SKM-1 (cell line): ENCODE results near the gene RSU1.

Experiments
- DNase-seq: peaks from one replicate; lab custom pipeline; 2025; ENCODE audit not compliant: unreplicated experiment; lab: John Stamatoyannopoulos, UW

RSU1 gene

DNA sequence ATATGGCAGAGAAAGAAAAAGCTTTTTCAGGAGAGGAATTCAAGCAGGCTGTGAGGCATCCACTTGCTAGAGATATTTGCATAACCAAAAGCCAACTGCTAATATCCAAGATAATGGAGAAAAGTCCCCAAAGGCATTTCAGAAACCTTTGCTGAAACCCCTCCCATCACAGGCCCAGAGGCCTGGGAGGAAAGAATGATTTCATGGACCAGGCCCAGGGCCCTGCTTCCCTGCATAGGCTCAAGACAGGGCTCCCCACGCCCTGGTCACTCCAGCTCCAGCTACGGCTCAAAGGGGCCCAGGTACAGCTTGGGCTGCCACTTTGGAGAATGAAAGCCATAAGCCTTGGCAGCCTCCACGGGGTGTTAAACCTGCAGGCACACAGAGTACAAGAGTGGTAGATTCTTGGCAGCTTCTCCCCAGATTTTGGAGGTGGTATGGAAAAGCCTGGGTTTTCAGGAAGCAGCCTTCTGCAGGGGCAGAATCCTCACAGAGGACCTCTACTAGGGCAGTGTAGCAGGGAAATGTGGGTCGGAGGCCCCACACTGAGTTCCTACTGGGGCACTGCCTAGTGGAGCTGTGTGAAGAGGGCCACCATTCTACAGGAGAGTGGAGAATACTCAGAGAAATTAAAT lies 5.6 kb upstream of the RSU1 start:
- no peak for DNase-seq

GRCh38 chr10:16822027-16822426 lies 4.8 kb upstream of the RSU1 start:
- no peak for DNase-seq

DNA sequence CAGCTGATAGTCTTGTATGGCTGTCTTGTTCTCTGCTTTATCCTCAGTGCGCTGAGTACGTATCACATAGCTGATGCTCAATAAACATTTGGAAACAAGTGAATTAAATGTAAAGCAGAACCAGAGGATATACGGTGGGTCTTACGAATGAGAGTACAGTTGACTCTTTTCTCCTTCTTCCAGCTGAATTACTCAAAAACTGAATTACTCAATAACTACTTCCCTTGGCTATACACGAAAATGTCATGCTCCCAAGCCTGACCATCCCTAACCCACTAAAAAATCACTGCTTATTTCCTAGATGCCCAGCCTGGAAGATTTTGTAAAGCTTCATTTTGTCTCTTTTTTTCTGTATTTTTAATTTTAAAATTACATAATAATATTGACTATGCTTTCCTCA lies 3.2 kb upstream of the RSU1 start:
- DNase-seq = no peak

DNA sequence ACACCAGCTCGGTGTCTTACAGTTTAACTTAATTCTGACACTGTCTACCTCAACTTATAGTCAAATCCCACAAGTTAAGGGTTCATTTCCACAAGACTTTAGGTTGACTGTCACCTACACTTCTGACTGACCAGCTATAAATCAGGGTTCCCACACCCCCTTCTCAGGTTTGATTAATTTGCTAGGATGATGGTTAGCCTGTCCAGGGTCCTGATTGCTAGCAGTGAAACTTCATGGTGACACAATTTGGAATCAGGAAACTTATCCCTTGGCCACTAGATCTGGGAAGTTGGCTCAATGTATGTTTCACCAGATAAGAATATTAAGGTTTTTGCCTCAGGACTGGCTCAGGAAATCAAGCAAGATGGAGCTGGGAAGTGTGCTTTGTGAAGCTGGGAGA lies 2.8 kb upstream of the RSU1 start:
- DNase-seq = no peak

- no peak for DNase-seq
These were observed 2.2 kb upstream of the RSU1 start for GRCh38 chr10:16819436-16819835.

- no peak for DNase-seq
These were observed 1.8 kb upstream of the RSU1 start for GRCh38 chr10:16819026-16819425.

DNA sequence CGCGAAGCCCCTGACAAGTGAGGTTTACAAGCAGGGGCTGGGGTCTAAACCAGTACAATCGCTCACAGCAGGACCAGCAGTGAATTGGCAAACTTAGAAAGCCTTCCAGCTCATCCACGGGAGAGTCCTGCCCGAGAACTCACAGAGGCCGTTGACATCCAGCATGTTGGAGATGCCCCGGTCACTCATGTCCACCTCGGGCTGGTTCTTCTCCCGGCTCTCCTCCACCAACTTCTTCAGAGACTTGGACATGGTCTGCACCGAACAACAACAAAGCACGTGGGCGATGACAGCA lies 447 bp downstream of the RSU1 start:
- DNase-seq = no peak

DNA sequence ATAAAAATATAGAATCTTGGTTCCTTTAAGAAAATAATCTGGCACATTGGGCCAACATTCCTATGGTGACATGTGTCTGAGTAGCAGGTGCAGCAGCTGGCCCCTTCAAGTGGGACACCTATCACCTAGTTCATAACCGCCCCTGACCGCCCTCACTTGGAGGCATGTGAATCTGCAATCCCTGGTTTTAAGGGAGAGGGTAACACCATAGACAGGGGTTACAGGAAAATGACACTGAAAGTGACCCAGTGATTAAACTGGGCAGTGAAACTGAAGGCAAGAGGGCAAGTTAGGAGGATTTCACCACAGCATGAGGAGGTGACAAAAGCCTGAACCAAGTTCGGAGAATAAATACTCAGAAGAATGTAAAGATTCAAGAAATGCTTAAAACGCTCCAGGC lies 1.1 kb downstream of the RSU1 start:
- DNase-seq = no peak

GRCh38 chr10:16814012-16814411 lies 3.2 kb downstream of the RSU1 start:
- no peak for DNase-seq

DNA sequence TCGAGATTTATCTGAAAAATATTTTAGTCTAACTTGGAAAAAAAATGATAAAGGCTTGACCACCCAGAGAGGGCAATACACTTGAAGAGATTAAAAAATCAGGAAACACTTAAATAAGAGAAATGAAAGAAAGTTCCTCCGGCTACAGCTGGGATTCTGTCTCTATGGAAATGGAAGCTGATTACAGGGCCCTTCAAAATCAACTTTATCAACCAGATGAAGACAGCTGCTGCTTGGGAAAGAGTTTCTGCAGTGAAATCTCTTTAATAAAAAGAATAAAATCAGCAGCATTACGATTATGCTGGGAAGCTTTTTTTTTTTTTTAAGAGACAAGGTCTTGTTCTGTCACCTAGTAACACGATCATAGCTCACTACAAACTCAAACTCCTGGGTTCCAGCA lies 4.5 kb downstream of the RSU1 start:
- no peak for DNase-seq

DNA sequence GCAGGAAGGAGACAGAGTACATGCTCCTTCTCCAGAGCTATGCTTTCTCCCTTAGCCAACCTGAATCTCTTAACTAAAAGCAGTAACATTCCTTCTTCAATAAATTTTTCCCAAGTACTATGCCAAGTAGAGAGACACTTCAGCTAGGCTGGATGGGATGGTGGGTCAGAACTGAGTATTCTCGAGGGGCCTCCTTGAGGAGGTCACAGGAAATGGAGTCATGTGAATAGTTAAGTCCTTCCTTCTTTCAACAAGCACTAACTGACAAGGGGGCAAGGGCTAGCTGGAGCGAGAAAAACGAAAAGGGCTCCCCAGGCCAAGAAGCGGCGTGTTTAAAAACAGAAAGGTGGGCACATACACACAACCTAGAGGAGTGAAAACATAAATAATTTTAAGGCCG lies 5.5 kb downstream of the RSU1 start:
- DNase-seq = no peak

DNA sequence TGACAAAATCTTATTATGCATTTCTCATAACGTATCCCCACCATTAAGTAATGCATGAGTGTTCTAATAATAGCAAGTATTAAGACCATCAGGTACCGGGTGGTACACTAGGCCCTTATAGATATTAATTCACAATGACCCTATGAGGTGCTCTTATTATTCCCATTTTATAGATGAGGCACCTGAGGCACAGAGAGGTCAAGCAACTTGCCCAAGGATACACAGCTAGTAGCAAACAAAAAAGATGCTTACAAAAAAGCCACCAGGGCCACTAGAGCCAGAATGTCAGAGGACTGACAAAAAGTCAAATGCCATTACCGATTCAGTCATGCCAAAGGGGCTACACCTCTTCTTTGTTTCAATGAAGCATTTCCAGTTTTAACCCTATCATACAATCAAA lies 5.9 kb downstream of the RSU1 start:
- no peak for DNase-seq

GRCh38 chr10:16809074-16809718 lies 8.0 kb downstream of the RSU1 start:
- peak; percentile 11 for DNase-seq

- DNase-seq = no peak
These were observed 13.1 kb downstream of the RSU1 start for GRCh38 chr10:16804123-16804522.

DNA sequence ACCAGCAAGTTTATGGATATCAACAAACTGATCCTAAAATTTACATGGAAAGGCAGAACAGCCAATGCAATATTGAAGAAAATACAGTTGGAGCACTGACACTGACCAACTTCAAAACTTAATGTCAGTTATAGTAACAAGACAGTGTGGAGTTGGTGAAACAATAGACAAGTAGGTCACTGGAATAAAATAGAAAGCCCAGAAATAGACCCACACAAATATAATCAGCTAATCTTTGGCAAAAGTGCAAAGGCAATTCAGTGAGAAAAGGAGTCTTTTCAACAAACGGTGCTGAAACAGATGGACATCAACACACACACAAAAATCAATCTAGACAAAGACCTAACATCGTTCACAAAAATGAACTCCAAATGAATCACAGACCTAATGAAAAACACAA lies 13.8 kb downstream of the RSU1 start:
- no peak for DNase-seq

- no peak for DNase-seq
These were observed 17.6 kb downstream of the RSU1 start for GRCh38 chr10:16799621-16800020.

DNA sequence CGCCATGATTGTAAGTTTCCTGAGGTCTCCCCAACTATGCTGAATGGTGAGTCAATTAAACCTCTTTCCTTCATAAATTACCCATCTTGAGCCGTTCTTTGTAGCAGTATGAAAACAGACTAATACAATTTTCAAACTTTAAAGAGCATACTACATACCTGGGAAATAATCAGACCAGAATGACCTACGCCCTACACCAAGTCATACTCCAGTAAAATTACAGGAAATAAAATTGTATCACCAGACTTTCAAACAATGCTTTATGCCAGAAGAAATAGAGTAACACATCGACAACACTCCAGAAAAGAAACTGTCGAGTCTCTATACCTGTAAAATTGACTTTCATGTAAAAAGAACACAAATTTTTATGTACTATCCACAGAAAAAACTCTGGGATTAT lies 18.7 kb downstream of the RSU1 start:
- no peak for DNase-seq

- DNase-seq = no peak
These were observed 21.7 kb downstream of the RSU1 start for GRCh38 chr10:16795410-16796073.

GRCh38 chr10:16794005-16794404 lies 23.2 kb downstream of the RSU1 start:
- DNase-seq = no peak

DNA sequence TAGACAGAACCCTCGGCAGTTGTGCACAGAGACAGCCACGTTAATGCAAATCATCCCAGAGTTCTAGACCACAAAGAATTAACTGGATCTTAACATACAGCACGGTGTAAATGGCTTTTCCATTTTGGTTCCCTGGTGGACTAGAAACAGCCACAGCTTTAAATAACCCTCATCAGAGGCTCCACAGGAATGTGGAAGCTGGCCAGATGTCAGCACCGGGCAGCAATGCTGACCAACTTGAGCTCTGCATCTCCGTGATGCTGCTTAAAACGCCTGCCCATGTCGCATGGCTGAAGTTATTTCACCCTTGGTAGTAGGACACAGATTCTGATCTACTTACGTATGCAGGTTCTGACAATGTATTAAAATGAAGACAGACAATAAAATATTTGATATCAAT lies 24.5 kb downstream of the RSU1 start:
- DNase-seq = no peak

DNA sequence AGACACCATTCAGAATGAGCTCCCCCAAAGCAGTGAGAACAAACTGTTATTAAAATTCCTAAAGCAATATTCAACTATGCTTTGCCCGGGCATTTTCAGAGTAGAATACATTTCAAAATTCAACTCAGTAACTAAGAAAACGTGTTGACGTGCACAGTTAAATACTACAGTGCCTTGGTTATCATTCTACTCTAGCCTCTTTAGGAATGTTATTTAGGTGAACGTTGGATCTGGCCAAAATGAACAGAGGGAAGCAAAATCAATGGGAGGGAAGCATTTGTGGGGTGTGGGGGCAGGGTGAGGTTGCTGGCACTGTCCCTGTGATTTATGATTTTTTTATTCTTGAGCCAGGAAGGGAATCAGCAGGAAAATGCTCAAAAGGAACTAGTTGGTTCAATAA lies 27.5 kb downstream of the RSU1 start:
- no peak for DNase-seq

DNA sequence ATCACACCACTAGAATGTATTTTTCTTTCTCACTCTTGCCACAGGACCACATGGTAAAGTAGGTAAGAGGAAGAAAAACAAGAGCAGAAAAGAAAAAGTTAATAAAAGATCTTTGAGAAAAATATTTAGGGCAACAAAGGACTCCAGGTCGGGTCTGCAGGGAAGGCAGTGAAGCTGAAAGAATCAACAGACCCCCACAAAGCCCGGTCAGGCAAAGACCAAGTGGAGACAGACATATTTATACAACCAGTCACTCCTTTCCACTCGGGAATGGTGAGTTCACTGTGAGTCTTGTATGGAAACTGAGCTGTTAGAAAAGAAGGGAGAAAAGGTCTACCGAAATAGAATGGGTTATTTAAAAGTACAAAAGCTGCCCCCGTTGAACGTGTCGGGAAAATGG lies 28.0 kb downstream of the RSU1 start:
- no peak for DNase-seq

GRCh38 chr10:16788778-16789177 lies 28.4 kb downstream of the RSU1 start:
- DNase-seq = no peak
